IPS-20b (cell line): ENCODE data around the gene MGLL.

Experiments
- H3K27ac ChIP-seq: one replicate; pipeline ENCODE4 v1.5.1; 2013; ENCODE audit warnings: low read length
- H3K27me3 ChIP-seq: 2 replicates; pipeline ENCODE4 v1.6.1; 2013; ENCODE audit warnings: mild to moderate bottlenecking, low read length, inconsistent platforms; ENCODE audit not compliant: insufficient read depth
- H3K36me3 ChIP-seq: 2 replicates; pipeline ENCODE4 v1.6.1; 2013; ENCODE audit warnings: low read depth, mild to moderate bottlenecking, inconsistent platforms, low read length, moderate library complexity; ENCODE audit not compliant: insufficient read depth
- H3K4me1 ChIP-seq: 2 replicates; pipeline ENCODE4 v1.6.1; 2013; ENCODE audit warnings: mild to moderate bottlenecking, control low read depth, inconsistent platforms, low read length, moderate library complexity; ENCODE audit not compliant: insufficient read depth
- H3K4me3 ChIP-seq: 2 replicates; pipeline ENCODE4 v1.5.1; 2013; ENCODE audit warnings: mild to moderate bottlenecking, low read length, inconsistent platforms
- H3K9ac ChIP-seq: 2 replicates; pipeline ENCODE4 v1.6.1; 2013; ENCODE audit warnings: low read depth, mild to moderate bottlenecking, inconsistent platforms, low read length, moderate library complexity
- H3K9me3 ChIP-seq: 2 replicates; pipeline ENCODE4 v1.6.1; 2013; ENCODE audit warnings: mild to moderate bottlenecking, low read depth, low read length, inconsistent platforms; ENCODE audit not compliant: insufficient read depth

MGLL gene

GRCh38 chr3:127785711-127786265 is 36.5 kb downstream of the MGLL start:
- no peak overlapping the region for H3K4me3 ChIP-seq
- no peak overlapping the region for H3K27ac ChIP-seq
- no peaks in the 10 kb centered on the region for H3K4me1 ChIP-seq
- no peaks in the 10 kb centered on the region for H3K27me3 ChIP-seq
- H3K36me3 ChIP-seq = no peaks in the 10 kb centered on the region
- no peaks in the 10 kb centered on the region for H3K9me3 ChIP-seq
- no peak overlapping the region for H3K9ac ChIP-seq

- Histone ChIP-seq H3K9me3 (no peaks in the 10 kb centered on the region), H3K9ac (no peak overlapping the region), H3K27me3 (no peaks in the 10 kb centered on the region), H3K4me3 (no peak overlapping the region), H3K27ac (no peak overlapping the region), H3K4me1 (no peaks in the 10 kb centered on the region), H3K36me3 (no peaks in the 10 kb centered on the region)
Measured at GRCh38 chr3:127784865-127785710, 37.2 kb downstream of the MGLL start.

- Histone ChIP-seq H3K4me1 (no peaks in the 10 kb centered on the region), H3K27ac (no peak overlapping the region), H3K9ac (no peak overlapping the region), H3K4me3 (no peak overlapping the region), H3K36me3 (no peaks in the 10 kb centered on the region), H3K9me3 (no peaks in the 10 kb centered on the region), H3K27me3 (no peaks in the 10 kb centered on the region)
Measured at GRCh38 chr3:127784283-127784682, 38.0 kb downstream of the MGLL start.

GRCh38 chr3:127783642-127784160 is 38.6 kb downstream of the MGLL start:
- Histone ChIP-seq H3K27me3 (no peaks in the 10 kb centered on the region), H3K4me3 (no peak overlapping the region), H3K36me3 (no peaks in the 10 kb centered on the region), H3K9ac (no peak overlapping the region), H3K9me3 (no peaks in the 10 kb centered on the region), H3K4me1 (no peaks in the 10 kb centered on the region), H3K27ac (no peak overlapping the region)

GRCh38 chr3:127783166-127783565 is 39.1 kb downstream of the MGLL start:
- no peaks in the 10 kb centered on the region for H3K27me3 ChIP-seq
- no peak overlapping the region for H3K27ac ChIP-seq
- H3K9ac ChIP-seq = no peak overlapping the region
- H3K4me3 ChIP-seq = no peak overlapping the region
- no peaks in the 10 kb centered on the region for H3K36me3 ChIP-seq
- H3K9me3 ChIP-seq = no peaks in the 10 kb centered on the region
- no peaks in the 10 kb centered on the region for H3K4me1 ChIP-seq

- Histone ChIP-seq H3K4me1 (no peaks in the 10 kb centered on the region), H3K36me3 (no peaks in the 10 kb centered on the region), H3K9ac (no peak overlapping the region), H3K27ac (no peak overlapping the region), H3K9me3 (peaks cover 10% of the 10 kb centered on the region), H3K27me3 (no peaks in the 10 kb centered on the region), H3K4me3 (no peak overlapping the region)
Measured at GRCh38 chr3:127781411-127782001, 40.8 kb downstream of the MGLL start.

- no peaks in the 10 kb centered on the region for H3K4me1 ChIP-seq
- no peak overlapping the region for H3K27ac ChIP-seq
- no peaks in the 10 kb centered on the region for H3K36me3 ChIP-seq
- no peak overlapping the region for H3K4me3 ChIP-seq
- H3K9me3 ChIP-seq = peaks cover 11% of the 10 kb centered on the region
- H3K9ac ChIP-seq = no peak overlapping the region
- no peaks in the 10 kb centered on the region for H3K27me3 ChIP-seq
Measured at GRCh38 chr3:127780536-127781400, 41.5 kb downstream of the MGLL start.

GRCh38 chr3:127779747-127780146 is 42.6 kb downstream of the MGLL start:
- no peaks in the 10 kb centered on the region for H3K4me1 ChIP-seq
- no peak overlapping the region for H3K27ac ChIP-seq
- H3K36me3 ChIP-seq = no peaks in the 10 kb centered on the region
- no peak overlapping the region for H3K4me3 ChIP-seq
- no peaks in the 10 kb centered on the region for H3K27me3 ChIP-seq
- H3K9ac ChIP-seq = no peak overlapping the region
- H3K9me3 ChIP-seq = peaks cover 11% of the 10 kb centered on the region

GRCh38 chr3:127777921-127778656 is 44.2 kb downstream of the MGLL start:
- H3K36me3 ChIP-seq = no peaks in the 10 kb centered on the region
- H3K9ac ChIP-seq = no peak overlapping the region
- peaks cover 11% of the 10 kb centered on the region for H3K9me3 ChIP-seq
- H3K4me3 ChIP-seq = no peak overlapping the region
- no peaks in the 10 kb centered on the region for H3K27me3 ChIP-seq
- no peaks in the 10 kb centered on the region for H3K4me1 ChIP-seq
- no peak overlapping the region for H3K27ac ChIP-seq

GRCh38 chr3:127777332-127777731 is 45.0 kb downstream of the MGLL start:
- H3K4me1 ChIP-seq = no peaks in the 10 kb centered on the region
- peaks cover 11% of the 10 kb centered on the region for H3K9me3 ChIP-seq
- no peaks in the 10 kb centered on the region for H3K27me3 ChIP-seq
- H3K27ac ChIP-seq = no peak overlapping the region
- no peak overlapping the region for H3K9ac ChIP-seq
- H3K36me3 ChIP-seq = no peaks in the 10 kb centered on the region
- H3K4me3 ChIP-seq = no peak overlapping the region

- Histone ChIP-seq H3K9me3 (peaks cover 11% of the 10 kb centered on the region), H3K36me3 (no peaks in the 10 kb centered on the region), H3K4me3 (no peak overlapping the region), H3K4me1 (no peaks in the 10 kb centered on the region), H3K27me3 (no peaks in the 10 kb centered on the region), H3K9ac (no peak overlapping the region), H3K27ac (no peak overlapping the region)
Measured at GRCh38 chr3:127776347-127776746, 46.0 kb downstream of the MGLL start.
